Fibroblast of skin of left biceps (primary cell): Measurements from ENCODE around the gene KRTAP29-1.

ENCODE experiments used
- DNase-seq, 2 experiments: peaks; one replicate each; pipeline ENCODE4 v3.0.0-alpha.2; 2013; ENCODE audit warnings: low read depth in 2 of 2

The KRTAP29-1 gene

DNA sequence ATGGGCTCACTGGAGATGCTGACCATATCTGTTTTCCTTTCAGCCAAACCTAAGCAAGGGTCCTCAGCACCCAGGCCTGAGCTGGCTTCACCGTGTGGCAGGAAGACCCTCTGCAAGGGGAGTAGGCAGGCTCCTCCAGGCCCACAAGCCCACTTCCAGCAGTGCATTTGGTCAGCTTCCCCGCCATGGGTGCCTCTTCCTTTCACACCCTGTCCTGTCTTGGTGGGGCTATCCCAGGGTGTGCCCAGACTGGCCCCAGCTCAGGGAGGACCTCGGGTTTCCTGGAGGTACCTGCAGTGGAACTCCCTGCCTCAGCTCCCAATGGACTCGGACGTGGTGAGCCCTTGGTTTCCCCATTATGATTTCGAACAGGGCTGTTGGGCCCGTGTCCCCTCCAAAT is 25.6 kb upstream of the KRTAP29-1 start:
- no peak for DNase-seq

- no peak for DNase-seq
Measured at GRCh38 chr17:41327411-41328120, 24.9 kb upstream of the KRTAP29-1 start.

- DNase-seq: no peak
Measured at GRCh38 chr17:41326173-41327145, 23.8 kb upstream of the KRTAP29-1 start.

DNA sequence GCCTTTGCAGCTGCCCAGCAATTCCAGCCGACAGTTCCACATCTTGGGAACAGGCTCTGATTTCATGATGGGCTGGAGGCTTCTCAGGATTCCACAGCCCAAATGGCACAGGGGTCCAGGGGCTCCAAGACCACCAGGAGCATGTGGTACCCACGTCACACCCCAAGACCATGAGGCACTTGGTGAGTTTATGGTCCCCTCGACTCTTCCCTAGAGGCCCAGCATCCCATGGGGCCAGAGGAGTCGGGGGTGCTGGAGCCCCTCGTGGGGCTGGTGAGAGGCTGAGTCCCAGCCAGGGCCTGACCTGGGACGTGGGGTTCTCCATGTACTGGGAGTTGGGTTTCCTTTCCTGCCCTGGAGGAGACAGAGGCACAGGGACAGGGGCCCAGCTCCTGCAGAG is 23.0 kb upstream of the KRTAP29-1 start:
- no peak for DNase-seq

GRCh38 chr17:41325126-41325525 is 22.5 kb upstream of the KRTAP29-1 start:
- no peak for DNase-seq

DNA sequence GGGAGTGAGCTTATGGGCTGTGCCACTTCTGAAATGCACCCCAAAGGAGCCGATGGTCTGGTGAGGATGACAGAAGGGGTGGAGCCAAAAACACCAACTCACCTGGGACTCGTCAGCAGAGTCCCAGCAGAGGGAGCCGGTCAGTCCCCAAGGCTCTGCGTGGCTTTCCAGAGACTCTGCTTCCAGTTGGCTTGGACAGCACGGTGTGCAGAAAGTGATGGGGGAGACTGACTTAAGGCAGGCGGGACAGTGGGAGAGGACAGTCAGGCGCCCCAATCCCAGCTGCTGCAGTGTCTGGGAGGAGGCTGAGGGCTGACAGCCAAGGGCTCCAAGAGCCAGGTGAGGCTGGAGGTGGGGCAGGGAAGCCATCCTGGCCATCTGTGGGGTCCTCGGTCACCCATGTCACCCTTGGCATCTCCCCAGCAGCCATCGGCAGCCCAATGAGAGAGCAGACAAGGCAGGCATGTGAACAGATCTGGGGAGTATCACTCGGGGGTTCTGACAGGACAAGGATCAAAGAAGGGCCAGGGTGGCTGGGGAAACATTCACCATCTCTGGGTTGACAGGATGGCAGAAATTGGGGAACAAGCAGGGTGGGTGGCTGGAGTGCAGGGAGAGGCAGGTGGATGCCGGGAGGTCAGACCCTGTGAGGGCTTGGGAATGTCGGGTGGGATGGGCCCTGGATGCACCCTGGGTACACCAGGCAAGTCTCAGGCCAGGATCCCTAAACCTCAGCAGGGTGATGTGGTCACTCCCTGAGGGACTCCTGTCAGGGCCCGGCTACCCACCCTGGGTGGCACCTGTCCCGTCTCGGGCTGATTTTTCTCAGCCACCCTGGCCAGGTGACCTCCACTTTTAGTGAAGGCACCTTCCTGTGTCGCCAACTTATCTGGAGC is 21.8 kb upstream of the KRTAP29-1 start:
- DNase-seq: no peak

- no peak for DNase-seq
Measured at GRCh38 chr17:41322903-41323895, 20.5 kb upstream of the KRTAP29-1 start.

- peak; percentile 32 to 42 for DNase-seq
Measured at GRCh38 chr17:41322094-41322902, 19.6 kb upstream of the KRTAP29-1 start.

DNA sequence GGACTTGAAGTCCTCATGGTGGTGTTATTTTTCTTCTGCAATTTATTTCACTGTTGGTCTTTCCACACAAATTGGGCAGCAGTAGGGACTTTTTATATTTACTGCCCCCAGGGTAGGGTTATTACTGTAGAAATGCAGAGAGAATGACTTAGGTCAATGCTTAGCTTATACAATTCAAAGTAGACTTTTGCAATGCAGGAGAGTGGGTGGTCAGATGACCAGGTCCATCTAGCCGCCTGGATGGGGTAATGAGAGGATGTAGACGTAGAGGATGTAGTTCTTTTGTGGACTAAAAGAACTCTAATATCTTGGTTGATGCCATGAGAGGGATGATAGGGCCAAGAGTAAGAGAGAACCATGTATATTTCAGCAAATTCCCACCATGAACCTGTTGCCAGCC is 15.6 kb upstream of the KRTAP29-1 start:
- DNase-seq: no peak

GRCh38 chr17:41315814-41316445 is 13.3 kb upstream of the KRTAP29-1 start:
- no peak for DNase-seq

DNA sequence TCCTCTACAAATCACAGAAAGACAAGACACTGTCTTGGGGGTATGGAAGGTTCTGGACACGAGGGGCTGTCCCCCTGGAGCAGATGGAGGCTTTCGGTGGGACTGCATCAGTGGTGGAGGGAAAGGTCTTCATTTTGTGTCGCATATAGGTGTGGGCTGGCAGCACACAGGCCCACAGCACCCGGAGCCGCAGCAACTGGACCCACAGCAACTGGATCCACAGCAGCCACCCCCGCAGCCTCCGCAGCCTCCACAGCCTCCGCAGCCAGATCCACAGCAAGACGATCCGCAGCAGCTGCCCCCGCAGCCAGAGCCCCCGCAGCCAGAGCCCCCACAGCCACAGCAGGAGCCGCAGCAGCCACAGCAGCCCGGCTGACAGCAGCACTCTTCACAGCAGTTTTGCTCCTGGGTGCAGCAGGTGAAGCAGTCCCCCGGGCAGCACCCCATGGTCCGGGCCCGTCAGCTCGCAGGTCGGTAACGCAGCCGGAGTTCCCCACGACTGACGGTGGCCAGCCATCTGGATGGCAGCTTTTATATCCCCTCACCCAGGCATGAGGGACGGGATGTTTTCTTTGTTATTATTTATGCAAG is 12.6 kb upstream of the KRTAP29-1 start, which contains the start of gene KRTAP17-1:
KRTAP17-1 (minus strand) TSS at position 507 of the 591 bp plus-strand sequence; CDS start at position 447, 60 bp downstream.
- no peak for DNase-seq

DNA sequence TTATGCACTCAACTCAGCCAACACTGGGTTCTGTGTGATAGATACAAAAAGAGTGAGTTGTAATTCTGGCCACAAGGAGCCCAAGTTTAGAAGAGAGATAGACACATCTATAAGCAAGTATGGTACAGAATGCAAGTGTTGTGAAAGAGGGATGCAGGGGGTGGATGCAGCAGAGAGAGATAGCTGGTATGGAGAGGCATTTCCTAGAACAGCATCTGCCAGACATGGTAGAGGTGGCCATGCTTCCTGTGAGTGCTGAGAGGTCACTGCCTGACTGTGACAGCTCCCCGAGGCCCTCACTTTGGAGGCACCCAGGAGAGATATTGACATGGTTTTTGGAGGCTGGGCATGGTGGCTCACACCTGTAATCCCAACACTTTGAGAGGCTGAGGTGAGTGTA is 8.5 kb upstream of the KRTAP29-1 start:
- no peak for DNase-seq

GRCh38 chr17:41308918-41309359 is 6.3 kb upstream of the KRTAP29-1 start, which contains the start of gene KRTAP16-1:
KRTAP16-1 (minus strand) TSS chr17:41309309; CDS start chr17:41309253, 56 bp downstream.
- DNase-seq: no peak

DNA sequence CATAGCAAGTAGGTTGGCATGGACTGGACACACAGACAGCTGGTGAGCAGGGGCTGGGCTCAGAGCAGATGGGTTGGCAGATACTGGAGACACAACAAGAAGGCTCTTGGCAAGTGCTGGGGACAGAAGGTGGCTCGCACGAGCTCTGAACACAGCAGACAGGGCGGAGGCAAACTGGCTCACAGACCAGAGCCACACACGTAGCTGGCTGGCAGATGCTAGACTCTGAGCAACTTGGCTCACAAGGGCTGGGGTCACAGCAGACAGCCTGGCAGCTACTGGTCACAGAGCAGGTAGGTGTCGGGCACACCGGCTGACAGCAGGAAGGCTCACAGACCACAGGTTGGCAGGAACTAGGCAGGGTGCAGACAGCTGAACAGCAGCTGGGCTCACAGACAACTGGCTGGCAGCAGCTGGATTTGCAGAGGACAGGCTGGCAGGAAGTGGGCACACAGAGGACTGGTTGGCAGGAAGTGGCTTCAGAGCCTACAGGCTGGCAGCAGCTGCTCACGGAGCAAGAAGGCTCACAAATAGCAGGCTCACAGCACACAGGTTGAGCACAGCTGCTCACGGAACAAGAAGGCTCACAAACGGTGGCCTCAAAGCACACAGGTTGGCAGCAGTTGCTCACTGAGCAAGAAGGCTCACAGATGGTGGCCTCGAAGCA is 5.7 kb upstream of the KRTAP29-1 start:
- no peak for DNase-seq

GRCh38 chr17:41307647-41308046 is 5.0 kb upstream of the KRTAP29-1 start:
- DNase-seq: no peak

DNA sequence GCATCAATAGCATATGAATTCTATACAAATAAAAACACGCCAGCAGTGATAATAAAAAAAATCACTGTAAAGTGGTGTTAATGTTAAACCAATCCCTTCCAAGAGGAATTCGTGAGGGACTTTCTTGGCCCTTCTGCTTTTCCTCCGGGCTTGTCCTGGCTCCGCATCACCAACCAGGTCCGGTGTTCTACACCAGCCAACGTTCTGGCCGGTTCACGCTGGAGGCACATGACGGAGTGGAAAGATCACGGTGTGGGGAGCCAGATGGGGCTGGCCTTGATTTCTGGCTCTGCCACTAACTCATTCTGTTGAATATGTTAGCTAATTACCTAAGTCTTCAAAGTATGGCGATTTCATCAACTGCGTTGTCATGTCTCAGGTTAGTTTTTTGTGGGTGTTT is 1.4 kb upstream of the KRTAP29-1 start:
- no peak for DNase-seq

GRCh38 chr17:41302981-41303380 is 330 bp upstream of the KRTAP29-1 start:
- no peak for DNase-seq

DNA sequence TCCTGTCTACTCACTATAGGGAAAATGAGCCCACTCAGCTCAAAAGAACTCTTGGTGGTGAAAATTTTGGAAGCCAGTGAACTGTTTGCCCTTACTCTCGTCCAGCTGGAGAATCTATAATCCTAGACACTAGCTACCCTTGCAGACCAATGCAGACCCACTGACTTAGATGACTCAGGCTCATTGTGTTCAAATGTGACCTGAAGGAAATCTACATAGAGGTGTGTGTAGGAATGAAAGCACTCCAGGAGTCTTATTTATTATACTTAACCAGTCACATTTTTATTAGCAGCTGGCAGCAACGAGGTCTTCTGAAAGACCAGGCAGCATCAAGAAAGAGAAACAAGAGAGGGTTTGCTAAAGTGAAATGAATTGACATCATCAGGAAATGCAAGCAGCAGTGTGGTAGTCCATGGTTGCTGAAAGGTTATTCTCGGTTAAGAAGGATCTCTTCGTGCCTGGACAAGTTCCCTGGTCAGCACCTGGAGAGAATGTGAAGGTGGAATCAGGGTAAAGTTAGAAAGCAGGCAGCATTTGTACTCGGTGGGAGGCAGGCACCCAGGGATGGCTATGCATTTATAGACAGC is 1.4 kb downstream of the KRTAP29-1 start:
- DNase-seq: no peak
